Upper lobe of left lung (tissue), 6 donors: ENCODE data around the gene PCBD1. TPM values are rescaled to one million over a fixed set of nuclear protein-coding genes. Genes with fewer than 3 reads are reported as not detected.

Experiments used
- ATAC-seq, 2 donors: fragments of 200-7000 bp; cut with Tn5 transposase; one replicate each; pipeline ENCODE4 v1.9.1; 2022; ENCODE audit warnings: mild to moderate bottlenecking in 2 of 2, moderate library complexity in 2 of 2; ENCODE audit not compliant: low FRiP score in 2 of 2
- DNase-seq, 2 donors: peaks; one replicate each; pipeline ENCODE4 v3.0.0-alpha.2; 2019 to 2020
- H3K27ac ChIP-seq, 4 donors: fragments of 200-600 bp; sonication (generic); one replicate each; pipeline ENCODE4 v1.5.1; 2016 to 2019
- H3K27me3 ChIP-seq, 4 donors: fragments of 200-600 bp; sonication (generic); one replicate each; pipeline ENCODE4 v1.5.1; 2017 to 2019
- H3K36me3 ChIP-seq, 4 donors: fragments of 200-600 bp; sonication (generic); one replicate each; pipeline ENCODE4 v1.5.1; 2016 to 2019
- H3K4me1 ChIP-seq, 4 donors: fragments of 200-600 bp; sonication (generic); one replicate each; pipeline ENCODE4 v1.5.1; 2018 to 2019
- H3K4me3 ChIP-seq, 4 donors: fragments of 200-600 bp; sonication (generic); one replicate each; pipeline ENCODE4 v1.5.1; 2017 to 2019; ENCODE audit warnings: mild to moderate bottlenecking in 2 of 4, moderate library complexity in 1 of 4
- H3K9me3 ChIP-seq, 4 donors: fragments of 200-600 bp; sonication (generic); one replicate each; pipeline ENCODE4 v1.5.1; 2018 to 2019
- CTCF ChIP-seq, 6 experiments: fragments of 450-650 bp in 4 of 6; fragments of 200-600 bp in 2 of 6; sonication (generic) in 2 of 6; IDR thresholded peaks; one replicate each; pipeline ENCODE4 v1.5.1; 2016 to 2019; ENCODE audit warnings: antibody characterized with exemption in 6 of 6
- EP300 ChIP-seq, 4 donors: sonication (generic); formaldehyde crosslinking; IDR thresholded peaks; one replicate each; pipeline ENCODE4 v1.5.1; 2017; ENCODE audit warnings: antibody characterized with exemption in 4 of 4, control low read depth in 2 of 4
- POLR2A ChIP-seq, 4 donors: fragments of 450-650 bp; IDR thresholded peaks; one replicate each; pipeline ENCODE4 v1.5.1; 2016 to 2017; ENCODE audit warnings: antibody characterized with exemption in 4 of 4, mild to moderate bottlenecking in 2 of 4
- POLR2AphosphoS5 ChIP-seq, 2 donors: sonication (generic); formaldehyde crosslinking; IDR thresholded peaks; one replicate each; pipeline ENCODE4 v1.5.1; 2017; ENCODE audit warnings: antibody characterized with exemption in 2 of 2
- WGBS, 2 donors: methylation state at CpG; one replicate each; pipeline ENCODE4 v1.1.5; 2017 to 2018; 5-methylcytosine and 5-hydroxymethylcytosine counted together
- total RNA-seq, 6 donors: library from RNA; depleted of rRNA in 4 of 6; stranded (reverse); fragments of >200 nt in 4 of 6; gene quantifications; one replicate each; pipeline versions ENCODE4 v1.1.0 to v1.2.1, GENCODE V29; 2016 to 2021
- donor health status: DM: no; HTN: no; CAD: no; lungs with moderate emphysema.
- donor health status: DM: no; HTN: yes; CAD: no; lungs with severe emphysema.

Gene PCBD1
- total RNA-seq, 6 donors from 2014 or later = 40.9 to 99.1 (median 71.9) TPM

DNA sequence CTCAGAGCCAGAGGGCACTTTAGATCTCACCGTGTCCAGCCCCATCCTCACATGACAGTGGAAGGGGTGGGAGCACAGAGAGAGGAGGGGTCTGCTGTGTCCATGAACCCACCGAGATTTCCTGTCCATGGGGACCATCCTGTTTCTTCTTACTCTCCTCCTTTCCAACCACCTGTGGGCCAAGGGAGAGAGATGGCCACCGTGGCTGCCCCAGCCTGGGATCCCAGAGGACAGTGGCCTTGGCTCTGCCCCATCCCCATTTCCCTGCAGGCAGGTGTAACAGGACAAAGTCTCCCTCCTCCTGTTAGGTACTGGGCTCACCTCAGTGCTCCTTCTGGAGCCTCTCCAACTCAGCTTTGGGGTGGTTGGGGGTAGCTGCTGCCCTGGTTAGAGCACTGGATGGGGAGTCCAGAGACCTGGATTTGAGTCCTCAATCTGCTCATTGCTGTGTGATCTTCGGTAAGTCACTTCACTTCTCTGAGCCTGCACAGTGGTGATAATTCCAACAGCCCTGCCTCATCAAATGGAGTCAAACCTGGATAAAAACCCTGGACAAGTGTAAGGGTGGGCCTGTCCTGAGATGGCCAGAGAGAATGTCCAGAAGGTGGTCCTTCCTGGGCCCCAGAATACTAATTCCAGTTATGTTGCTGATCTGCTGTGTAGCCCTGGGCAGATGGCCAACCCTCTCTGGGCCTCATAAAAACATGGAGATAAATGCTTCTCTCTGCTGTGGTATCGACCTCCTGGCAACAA is 17.8 kb upstream of the PCBD1 start:
- TF ChIP-seq POLR2AphosphoS5 (IDR thresholded peaks at IDR 0.05) (no peak), CTCF (IDR thresholded peaks at IDR 0.05) (no peak), EP300 (IDR thresholded peaks at IDR 0.05) (no peak), POLR2A (IDR thresholded peaks at IDR 0.05) (no peak)
- Histone ChIP-seq H3K27ac (no peak overlapping the region), H3K9me3 (no peaks in the 10 kb centered on the region), H3K4me3 (no peak overlapping the region), H3K4me1 (peaks cover 2 to 6% (median 4%) of the 10 kb centered on the region in 4 donors), H3K36me3 (no peaks in the 10 kb centered on the region), H3K27me3 (no peaks in the 10 kb centered on the region)
- ATAC-seq (no peak), DNase-seq (peak in 1 of 2 donors; percentile 13)
- WGBS, 2 donors = 81 to 82% methylated on average over 4 to 5 of the region's 5 CpGs

DNA sequence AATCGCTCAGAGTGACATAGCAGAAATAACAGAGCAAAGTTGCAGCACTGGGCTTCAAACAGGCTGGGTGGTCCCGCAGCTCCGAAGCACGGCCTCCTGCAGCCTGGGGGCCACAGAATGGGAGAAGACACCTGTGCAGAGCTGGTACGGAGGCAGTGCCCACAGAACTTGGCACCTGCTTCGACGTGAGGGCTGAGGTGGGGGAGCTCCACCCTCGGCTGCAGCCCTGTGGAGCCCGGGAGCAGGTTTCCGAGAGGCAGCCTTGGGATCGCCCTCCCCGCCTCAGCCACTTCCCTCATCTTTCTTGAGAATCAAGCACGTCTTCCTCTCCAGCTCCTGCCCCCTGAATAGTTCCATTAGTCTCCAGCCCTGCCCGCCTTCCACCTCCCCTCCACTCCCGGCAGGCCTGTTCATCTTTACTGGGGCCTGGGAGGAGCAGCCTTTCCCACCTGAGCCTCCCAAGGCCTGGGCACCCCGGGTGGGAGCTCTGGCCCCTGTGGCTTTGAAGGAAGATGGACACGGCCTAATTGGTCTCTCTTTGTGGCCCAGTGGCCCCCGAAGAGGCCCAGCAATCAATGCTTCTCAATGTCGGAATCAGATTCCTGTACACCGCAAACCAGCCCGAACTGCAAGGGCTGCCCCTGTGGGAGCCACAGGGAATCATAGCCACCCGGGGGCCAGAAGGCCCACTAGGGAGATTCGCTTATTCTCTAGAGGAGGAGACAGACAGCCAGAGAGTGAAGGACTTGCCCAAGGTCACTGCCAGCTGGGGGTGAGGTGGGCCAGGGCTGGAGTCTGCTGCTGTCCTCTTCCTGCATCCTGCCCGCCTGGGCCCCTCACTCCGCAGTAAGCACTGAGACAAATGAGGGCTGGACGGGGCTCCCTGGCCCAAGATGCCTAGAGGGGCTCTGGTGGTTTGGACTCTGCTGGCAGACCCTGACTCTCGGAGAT is 17.0 kb upstream of the PCBD1 start:
- Histone ChIP-seq H3K4me1 (peaks cover 2 to 6% (median 4%) of the 10 kb centered on the region in 4 donors), H3K27ac (no peak overlapping the region), H3K36me3 (no peaks in the 10 kb centered on the region), H3K27me3 (no peaks in the 10 kb centered on the region), H3K9me3 (no peaks in the 10 kb centered on the region), H3K4me3 (no peak overlapping the region)
- ATAC-seq (no peak), DNase-seq (peak; percentile 12 to 53)
- TF ChIP-seq POLR2AphosphoS5 (IDR thresholded peaks at IDR 0.05) (no peak), POLR2A (IDR thresholded peaks at IDR 0.05) (no peak), CTCF (IDR thresholded peaks at IDR 0.05) (no peak), EP300 (IDR thresholded peaks at IDR 0.05) (no peak)
- whole genome bisulfite sequencing, 2 donors = 90 to 91% methylated on average over 21 to 24 of the region's 27 CpGs

DNA sequence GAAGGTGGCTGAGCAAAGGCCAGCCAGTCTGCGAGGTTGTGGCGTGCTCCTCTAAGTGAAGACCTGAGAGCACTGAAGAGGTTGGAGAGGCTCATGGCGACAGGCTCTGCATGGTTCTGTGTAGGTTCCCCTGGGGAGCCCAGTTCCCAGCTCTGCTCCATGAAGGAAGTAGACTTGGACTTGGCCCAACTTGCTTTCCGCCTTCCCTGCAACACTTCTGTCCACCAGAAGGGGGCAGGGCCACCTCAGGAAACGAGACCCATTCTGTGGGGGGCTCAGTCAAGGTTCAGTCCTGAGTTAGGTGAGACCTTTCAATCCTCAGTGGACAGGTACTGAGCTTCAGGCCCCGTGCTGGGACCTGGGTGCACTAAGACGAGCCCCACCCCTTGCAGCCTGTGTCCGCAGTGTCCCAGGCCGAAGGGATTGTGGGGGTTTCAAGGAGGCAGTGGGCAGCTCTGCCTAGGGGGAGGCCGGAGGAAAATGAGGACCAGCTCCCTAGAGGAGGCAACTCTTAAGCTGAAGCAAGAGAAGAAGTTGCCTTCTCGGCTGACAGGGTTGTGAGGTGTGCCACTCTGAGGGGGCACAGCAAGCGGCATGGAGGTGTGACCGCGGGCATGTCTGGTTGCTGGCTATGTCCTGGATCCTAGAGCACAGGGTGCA is 15.0 kb upstream of the PCBD1 start:
- ATAC-seq = peak; percentile 60 to 69
- Histone ChIP-seq H3K27ac (no peak overlapping the region), H3K4me1 (peaks cover 2 to 6% (median 4%) of the 10 kb centered on the region in 4 donors), H3K27me3 (no peaks in the 10 kb centered on the region), H3K4me3 (no peak overlapping the region), H3K9me3 (no peaks in the 10 kb centered on the region), H3K36me3 (no peaks in the 10 kb centered on the region)
- DNase-seq = peak; percentile 48 to 69
- no peak for TF ChIP-seq POLR2A (IDR thresholded peaks at IDR 0.05)
- TF ChIP-seq EP300 (IDR thresholded peaks at IDR 0.05) = no peak
- TF ChIP-seq CTCF (IDR thresholded peaks at IDR 0.05) = peak; percentile 67 to 88 (median 86)
- no peak for TF ChIP-seq POLR2AphosphoS5 (IDR thresholded peaks at IDR 0.05)
- 60 to 64% methylated on average over 12 to 13 of the region's 14 CpGs for WGBS, 2 donors

DNA sequence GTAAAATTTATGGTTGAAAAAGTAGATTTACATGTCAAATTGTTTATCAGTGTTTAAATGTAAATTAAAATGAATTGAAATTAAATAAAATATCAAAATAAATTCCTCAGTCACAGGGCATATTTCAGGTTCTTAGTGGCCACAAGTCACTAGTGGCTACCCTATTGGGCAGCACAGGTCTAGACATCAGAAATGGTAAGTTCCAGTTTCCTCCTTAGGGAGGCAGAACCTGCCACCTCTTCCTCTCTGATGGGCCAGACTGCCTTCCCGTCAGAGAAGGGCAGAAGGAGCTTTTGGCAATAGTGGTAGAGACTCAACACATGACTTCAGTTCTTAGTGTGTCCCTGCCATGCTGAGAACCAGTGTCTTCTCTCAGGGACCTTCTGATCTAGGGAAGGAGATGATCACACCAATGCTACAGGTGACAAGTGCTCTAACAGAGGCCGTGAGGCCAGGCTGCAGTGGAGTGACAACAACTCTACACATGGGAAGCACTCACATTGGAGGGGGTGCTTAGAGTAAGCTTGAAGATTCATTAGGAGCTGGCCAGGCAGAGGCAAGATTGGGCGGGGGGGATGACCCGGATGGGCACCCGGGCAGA is 14.4 kb upstream of the PCBD1 start:
- TF ChIP-seq POLR2AphosphoS5 (IDR thresholded peaks at IDR 0.05) = no peak
- no peak for TF ChIP-seq CTCF (IDR thresholded peaks at IDR 0.05)
- no peak for TF ChIP-seq POLR2A (IDR thresholded peaks at IDR 0.05)
- no peak for TF ChIP-seq EP300 (IDR thresholded peaks at IDR 0.05)
- Histone ChIP-seq H3K27ac (no peak overlapping the region), H3K27me3 (no peaks in the 10 kb centered on the region), H3K4me3 (no peak overlapping the region), H3K36me3 (no peaks in the 10 kb centered on the region), H3K4me1 (peaks cover 2 to 6% (median 4%) of the 10 kb centered on the region in 4 donors), H3K9me3 (no peaks in the 10 kb centered on the region)
- WGBS, 2 donors = 57 to 71% methylated on average over 4 to 5 of the region's 5 CpGs
- ATAC-seq (no peak), DNase-seq (peak in 1 of 2 donors; percentile 14)
